PC-9 (cell line): ENCODE results near the gene TRIO.

Source experiments
- CTCF ChIP-seq: fragments of 200-600 bp; sonication (generic); conservative IDR thresholded peaks from 2 replicates; pipeline ENCODE4 v1.6.1; 2017; ENCODE audit warnings: mixed run types, antibody characterized with exemption, mild to moderate bottlenecking, moderate library complexity
- EZH2 ChIP-seq: fragments of 200-600 bp; sonication (generic); IDR thresholded peaks from 2 replicates; pipeline ENCODE4 v1.8.0; 2017; ENCODE audit warnings: antibody characterized with exemption, low read depth

GRCh38 chr5:14510156-14510734 lies 367.1 kb downstream of the TRIO start:
- TF ChIP-seq EZH2 (no peak), CTCF (no peak)
